SK-N-SH (cell line): ENCODE measurements around the gene CENPW.

ENCODE experiments used
- ELF1 ChIP-seq: IDR thresholded peaks from 2 replicates; pipeline ENCODE4 v1.4.0; 2012
- EP300 ChIP-seq, 2 experiments: IDR thresholded peaks; 2 replicates each; pipeline versions ENCODE4 v1.4.0 to v1.6.1; 2012; ENCODE audit warnings: borderline replicate concordance in 1 of 2, low read depth in 1 of 2, low read length in 1 of 2
- MXI1 ChIP-seq: IDR thresholded peaks from 2 replicates; pipeline ENCODE4 v1.6.1; 2012; ENCODE audit warnings: mild to moderate bottlenecking, low read depth, low read length, improper control_type of control experiment
- POLR2AphosphoS5 ChIP-seq: IDR thresholded peaks from 2 replicates; pipeline ENCODE4 v1.6.1; 2012; ENCODE audit warnings: low read depth, low read length
- TF ChIP-seq, protein P1 (sequence below): fragments of 200-600 bp; sonication (generic); IDR thresholded peaks from 2 replicates; pipeline ENCODE4 v1.6.1; 2017; ENCODE audit warnings: antibody characterized with exemption, mild to moderate bottlenecking, moderate library complexity
- TF ChIP-seq, protein P2 (sequence below): IDR thresholded peaks from 2 replicates; pipeline ENCODE4 v1.6.1; 2012; ENCODE audit warnings: mild to moderate bottlenecking, low read depth, low read length, moderate library complexity
- TF ChIP-seq, protein P3 (sequence below): IDR thresholded peaks from 2 replicates; pipeline ENCODE4 v1.4.0; 2012; ENCODE audit warnings: low read depth
- TF ChIP-seq, protein P4 (sequence below): IDR thresholded peaks from 2 replicates; pipeline ENCODE4 v1.4.0; 2012; ENCODE audit warnings: low read depth, borderline replicate concordance

DNA sequence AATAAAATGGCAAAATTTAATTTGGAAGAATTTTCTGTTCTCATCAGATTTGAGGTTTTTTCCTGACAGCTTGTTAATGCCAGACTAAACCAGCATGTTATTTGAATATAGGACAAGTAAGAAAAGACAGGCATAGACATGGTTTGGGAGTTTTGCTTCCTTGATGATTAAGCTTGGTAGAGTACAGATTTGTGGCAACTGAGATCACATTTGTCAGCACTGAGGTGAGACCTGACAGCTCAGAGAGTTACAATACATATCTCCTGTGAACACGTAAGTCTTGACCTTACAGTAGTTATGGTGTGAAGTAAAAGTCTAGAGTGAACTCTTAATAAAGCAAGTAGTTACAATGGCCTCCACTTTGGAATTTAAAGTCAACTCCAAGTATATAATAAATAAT is 34.5 kb downstream of the CENPW start:
- TF ChIP-seq, protein P1, sequence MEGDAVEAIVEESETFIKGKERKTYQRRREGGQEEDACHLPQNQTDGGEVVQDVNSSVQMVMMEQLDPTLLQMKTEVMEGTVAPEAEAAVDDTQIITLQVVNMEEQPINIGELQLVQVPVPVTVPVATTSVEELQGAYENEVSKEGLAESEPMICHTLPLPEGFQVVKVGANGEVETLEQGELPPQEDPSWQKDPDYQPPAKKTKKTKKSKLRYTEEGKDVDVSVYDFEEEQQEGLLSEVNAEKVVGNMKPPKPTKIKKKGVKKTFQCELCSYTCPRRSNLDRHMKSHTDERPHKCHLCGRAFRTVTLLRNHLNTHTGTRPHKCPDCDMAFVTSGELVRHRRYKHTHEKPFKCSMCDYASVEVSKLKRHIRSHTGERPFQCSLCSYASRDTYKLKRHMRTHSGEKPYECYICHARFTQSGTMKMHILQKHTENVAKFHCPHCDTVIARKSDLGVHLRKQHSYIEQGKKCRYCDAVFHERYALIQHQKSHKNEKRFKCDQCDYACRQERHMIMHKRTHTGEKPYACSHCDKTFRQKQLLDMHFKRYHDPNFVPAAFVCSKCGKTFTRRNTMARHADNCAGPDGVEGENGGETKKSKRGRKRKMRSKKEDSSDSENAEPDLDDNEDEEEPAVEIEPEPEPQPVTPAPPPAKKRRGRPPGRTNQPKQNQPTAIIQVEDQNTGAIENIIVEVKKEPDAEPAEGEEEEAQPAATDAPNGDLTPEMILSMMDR = no peak
- TF ChIP-seq, protein P2, sequence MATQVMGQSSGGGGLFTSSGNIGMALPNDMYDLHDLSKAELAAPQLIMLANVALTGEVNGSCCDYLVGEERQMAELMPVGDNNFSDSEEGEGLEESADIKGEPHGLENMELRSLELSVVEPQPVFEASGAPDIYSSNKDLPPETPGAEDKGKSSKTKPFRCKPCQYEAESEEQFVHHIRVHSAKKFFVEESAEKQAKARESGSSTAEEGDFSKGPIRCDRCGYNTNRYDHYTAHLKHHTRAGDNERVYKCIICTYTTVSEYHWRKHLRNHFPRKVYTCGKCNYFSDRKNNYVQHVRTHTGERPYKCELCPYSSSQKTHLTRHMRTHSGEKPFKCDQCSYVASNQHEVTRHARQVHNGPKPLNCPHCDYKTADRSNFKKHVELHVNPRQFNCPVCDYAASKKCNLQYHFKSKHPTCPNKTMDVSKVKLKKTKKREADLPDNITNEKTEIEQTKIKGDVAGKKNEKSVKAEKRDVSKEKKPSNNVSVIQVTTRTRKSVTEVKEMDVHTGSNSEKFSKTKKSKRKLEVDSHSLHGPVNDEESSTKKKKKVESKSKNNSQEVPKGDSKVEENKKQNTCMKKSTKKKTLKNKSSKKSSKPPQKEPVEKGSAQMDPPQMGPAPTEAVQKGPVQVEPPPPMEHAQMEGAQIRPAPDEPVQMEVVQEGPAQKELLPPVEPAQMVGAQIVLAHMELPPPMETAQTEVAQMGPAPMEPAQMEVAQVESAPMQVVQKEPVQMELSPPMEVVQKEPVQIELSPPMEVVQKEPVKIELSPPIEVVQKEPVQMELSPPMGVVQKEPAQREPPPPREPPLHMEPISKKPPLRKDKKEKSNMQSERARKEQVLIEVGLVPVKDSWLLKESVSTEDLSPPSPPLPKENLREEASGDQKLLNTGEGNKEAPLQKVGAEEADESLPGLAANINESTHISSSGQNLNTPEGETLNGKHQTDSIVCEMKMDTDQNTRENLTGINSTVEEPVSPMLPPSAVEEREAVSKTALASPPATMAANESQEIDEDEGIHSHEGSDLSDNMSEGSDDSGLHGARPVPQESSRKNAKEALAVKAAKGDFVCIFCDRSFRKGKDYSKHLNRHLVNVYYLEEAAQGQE = no peak
- TF ChIP-seq EP300 (IDR thresholded peaks at IDR 0.05; ENCODE audit: borderline replicate concordance in 1 of 2, low read depth in 1 of 2, low read length in 1 of 2) (no peak), POLR2AphosphoS5 (no peak), ELF1 (no peak), MXI1 (no peak)
- TF ChIP-seq, protein P3, sequence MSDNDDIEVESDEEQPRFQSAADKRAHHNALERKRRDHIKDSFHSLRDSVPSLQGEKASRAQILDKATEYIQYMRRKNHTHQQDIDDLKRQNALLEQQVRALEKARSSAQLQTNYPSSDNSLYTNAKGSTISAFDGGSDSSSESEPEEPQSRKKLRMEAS = no peak
- TF ChIP-seq, protein P4, sequence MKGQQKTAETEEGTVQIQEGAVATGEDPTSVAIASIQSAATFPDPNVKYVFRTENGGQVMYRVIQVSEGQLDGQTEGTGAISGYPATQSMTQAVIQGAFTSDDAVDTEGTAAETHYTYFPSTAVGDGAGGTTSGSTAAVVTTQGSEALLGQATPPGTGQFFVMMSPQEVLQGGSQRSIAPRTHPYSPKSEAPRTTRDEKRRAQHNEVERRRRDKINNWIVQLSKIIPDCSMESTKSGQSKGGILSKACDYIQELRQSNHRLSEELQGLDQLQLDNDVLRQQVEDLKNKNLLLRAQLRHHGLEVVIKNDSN = no peak
